LoVo (cell line): ENCODE data around the gene GNAO1.

ENCODE experiments used
- DNase-seq: peaks from one replicate; pipeline ENCODE4 v3.0.0-alpha.2; 2016; ENCODE audit warnings: low spot score

GNAO1 gene

DNA sequence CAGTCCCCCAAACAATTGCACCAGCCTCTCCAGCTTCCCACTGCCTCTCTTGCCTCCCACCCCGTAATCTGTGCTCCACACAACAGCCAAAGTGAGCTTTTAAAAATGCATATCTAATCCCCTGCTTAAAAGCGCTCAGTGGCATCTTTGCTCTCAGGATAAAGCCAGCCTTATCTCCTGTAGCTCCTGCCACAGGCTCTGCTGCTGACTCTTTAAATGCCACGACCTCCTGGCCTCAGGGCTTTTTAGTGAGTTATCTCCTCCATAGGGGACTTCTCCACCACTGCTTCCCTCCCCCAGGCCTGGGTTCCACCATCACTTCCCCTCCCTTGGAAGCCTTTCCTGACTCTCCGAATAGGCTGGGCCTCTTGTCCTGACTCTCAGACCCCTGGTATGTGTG is 98.6 kb downstream of the GNAO1 start:
- DNase-seq = no peak

GRCh38 chr16:56294014-56294413 is 102.7 kb downstream of the GNAO1 start:
- DNase-seq = no peak

DNA sequence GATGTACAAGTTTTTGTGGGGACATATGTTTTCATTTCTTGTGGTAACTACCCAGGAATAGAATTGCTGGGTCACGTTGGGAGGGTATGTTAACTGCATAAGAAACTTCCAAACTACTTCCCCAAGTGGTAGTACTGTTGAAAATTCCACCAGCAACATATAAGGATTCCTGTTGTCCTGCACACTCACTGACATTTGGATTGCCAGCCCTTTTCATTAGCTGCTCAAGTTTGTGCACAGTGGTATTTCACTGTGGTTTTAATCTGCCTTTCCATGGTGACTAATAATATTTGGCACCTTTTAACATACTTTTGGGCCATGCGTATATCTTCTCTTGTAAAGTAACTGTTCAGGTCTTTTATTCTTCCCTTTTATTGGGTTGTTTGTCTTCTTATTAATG is 103.3 kb downstream of the GNAO1 start:
- DNase-seq = no peak

- DNase-seq = no peak
These were observed 103.9 kb downstream of the GNAO1 start for GRCh38 chr16:56295059-56295665.

DNA sequence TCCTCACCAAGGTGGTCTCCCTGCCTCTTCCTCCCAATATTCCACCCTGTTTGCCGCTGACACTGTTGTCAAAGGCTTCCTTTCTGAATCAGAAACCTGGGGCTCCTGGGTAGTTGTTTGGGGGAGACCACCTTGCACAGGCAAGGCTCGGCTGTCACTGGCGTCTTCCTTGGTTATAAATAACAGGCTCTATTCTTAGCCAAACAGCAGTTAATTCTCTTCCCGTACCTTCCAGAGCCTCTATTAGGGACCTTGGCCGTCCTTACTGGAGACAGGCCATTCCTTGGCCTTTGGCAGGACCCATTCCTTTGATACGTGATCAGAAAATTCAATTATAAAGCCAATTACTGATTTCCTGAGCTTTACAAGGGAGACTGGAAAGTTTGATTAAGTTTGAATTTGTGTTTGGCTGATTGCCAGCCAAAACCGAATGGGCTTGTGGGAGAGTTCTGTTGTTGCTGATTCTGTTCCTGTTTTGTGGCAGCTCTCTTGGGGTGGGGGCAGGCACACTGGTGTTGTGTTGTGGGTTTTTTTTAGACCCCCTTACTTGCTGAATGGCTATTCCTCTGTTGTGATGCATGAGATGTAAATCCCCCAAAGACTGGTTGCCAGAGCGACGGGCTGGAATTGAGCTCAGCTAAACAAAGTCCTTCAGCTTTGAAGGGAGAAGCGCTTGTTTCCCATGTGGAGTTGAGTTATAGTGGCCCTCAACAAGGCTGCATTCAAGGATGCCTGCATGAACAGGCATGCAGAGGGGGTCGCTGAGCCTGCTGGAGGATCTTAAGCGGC is 104.6 kb downstream of the GNAO1 start:
- no peak for DNase-seq

GRCh38 chr16:56297684-56298083 is 106.4 kb downstream of the GNAO1 start:
- no peak for DNase-seq

DNA sequence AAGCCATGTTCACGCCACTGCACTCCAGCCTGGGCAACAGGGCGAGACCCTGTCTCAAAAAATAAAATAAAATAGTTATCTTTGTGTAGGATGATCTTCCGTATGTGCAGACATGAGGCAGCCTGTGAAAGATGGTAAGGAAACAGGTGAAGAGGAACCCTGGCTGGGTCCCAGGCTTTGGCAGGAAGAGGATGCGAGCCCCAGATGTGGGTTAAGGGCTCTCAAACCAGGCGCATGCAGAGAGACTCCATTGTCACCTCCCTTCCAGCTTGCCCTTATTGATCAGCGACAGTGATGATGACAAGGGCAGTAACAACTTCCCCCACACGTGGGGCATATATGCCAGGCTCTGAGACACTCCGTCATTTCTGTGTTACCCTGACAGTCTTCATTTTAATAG is 106.8 kb downstream of the GNAO1 start:
- DNase-seq = no peak

GRCh38 chr16:56298948-56299596 is 107.8 kb downstream of the GNAO1 start:
- DNase-seq = no peak

DNA sequence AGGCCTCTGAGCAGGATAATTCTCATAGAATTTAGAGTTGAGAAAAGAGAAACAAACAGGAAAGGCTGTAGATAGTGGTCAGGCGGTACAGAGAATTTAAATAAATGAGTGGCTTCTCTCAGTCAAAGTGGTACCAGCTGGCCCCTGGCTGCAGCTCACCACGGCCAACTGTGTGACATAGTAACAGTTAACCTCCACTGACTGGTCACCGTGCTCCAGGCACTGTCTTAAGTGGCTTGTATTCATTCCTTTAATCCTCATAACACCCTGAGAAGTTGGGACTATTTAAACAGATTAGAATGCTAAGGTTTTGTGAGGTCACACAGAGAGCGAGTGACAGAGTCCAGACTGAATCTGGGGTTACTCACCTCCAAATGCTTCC is 108.9 kb downstream of the GNAO1 start:
- DNase-seq = no peak

DNA sequence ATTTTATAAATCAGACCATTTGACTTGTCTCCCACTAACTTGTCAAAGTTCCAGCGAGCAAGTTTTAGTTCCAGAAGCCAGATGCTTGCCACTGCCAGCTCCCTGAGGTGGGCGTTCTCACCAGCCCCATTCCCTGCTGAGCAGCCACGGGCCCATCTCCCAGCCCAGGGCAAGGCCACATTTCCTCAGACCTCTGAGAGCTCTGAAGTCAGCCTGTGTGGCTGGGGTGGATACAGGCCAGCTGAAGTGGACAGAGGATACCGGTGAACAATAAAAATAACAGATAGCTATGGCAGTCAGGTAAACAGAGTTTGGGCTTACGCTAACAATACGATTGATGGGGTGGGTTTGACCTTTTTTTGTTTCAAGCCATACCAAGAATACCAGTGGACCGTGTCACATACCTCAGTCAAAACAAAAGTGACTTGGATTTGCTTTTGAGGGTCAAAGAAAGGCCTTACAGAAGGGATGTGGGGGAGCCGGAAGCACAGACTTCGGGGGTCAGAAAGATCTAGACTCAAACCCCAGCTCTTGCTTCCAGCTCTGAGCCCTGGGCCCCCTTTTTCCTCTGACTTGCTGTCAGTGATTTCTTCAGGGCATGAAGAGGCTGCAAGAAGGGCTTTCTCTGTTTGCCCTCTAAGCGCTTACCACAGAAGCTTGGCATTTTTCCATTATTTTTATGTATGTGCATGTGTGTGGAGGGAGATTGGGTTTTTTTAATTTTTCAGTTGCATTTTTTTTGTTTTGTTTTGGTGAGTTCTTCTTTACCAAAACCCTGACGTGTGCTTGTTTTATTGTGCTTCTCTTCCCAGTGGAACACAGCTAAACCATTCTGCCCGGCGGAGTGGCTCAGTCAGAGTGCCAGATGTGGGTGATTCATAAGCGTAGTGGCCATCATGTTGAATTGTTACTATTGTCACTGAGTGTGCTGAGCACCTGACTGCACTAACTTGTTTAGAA is 109.9 kb downstream of the GNAO1 start:
- DNase-seq = no peak

DNA sequence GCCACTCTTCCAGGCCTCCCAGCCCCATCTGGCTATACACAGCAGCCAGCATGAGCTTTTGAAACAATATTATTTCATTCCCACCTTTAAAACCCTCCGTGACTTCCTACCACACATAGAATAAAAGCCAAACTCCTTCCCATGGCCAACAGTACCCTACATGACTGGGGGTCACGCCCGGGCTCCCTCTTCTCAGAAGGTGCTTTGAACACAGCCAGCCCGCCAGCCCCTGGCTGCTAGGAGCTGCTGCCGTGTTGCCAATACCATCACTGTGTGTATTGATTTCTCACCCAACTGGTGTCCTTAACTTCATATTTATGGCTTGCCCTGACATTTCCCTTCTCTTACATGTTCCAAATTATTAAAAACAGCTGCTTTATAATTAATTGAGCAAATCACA is 111.2 kb downstream of the GNAO1 start:
- no peak for DNase-seq

DNA sequence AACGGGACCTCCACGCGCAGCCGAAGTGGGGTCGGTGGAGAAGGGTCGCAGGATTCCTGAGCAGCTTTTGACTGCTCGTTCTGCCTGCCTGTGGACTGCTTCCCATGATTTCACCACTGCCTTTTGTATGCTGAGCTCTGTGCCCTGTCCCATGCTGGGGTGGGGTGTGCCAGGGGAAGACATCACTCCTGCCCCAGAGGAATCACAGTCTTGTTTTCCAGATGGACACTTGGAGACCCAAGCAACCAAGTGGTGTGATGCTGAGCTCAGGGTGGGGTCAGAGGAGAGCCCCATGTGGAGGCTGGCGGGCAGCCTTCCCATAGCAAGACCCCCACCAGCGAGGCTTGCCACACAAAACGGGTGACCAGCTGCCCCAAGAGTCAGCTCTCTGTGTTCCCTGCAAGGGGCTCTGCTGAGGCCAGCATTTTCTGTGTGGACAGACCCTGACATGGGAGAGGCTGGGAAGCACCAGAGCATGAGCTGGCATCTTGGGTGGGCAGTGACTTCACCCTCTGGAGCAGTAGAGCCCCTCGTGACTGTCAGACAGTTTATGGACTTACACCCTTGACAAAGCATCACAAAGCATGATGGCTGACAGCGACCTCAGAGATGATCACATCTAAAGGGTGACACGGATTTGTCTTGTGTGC is 111.9 kb downstream of the GNAO1 start:
- no peak for DNase-seq

GRCh38 chr16:56303880-56304279 is 112.6 kb downstream of the GNAO1 start:
- DNase-seq = no peak

- no peak for DNase-seq
These were observed 114.8 kb downstream of the GNAO1 start for GRCh38 chr16:56305956-56306565.

GRCh38 chr16:56306690-56307533 is 115.6 kb downstream of the GNAO1 start:
- DNase-seq = no peak

DNA sequence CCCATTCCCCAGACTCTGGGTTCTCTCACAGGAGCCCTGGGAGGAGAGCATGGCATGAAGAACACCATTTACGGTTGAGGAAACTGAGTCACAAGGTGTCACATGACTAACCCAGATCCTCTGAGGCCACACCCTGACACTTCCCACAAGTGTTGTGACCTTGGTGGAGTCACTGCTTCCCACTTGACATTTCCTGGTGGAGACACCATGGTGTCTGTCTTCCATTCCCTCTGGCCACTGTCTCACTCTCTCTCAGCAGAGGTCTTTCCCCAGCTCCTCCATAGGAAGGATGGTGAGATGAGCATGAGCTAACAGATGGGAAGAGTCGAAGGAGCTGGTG is 116.2 kb downstream of the GNAO1 start:
- DNase-seq = no peak

DNA sequence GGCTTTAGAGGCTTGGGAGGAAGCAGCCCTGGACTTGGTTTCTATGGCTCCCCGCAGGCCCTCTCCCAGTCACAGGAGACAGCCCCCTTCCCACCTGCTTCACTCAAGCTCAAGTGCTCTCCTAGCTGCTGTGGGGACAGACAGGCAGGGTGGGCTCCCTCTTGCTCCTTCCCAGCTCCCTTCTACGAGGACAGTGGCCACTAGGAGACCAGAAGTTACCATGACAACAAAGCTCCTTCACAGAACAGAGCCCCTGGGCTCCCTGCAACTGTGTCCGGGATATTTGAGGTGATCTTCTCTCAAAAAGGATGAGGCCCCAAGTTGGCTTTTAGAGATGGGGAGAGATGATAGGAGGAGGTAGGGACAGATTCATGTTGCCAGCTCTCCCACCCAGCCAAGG is 117.7 kb downstream of the GNAO1 start:
- no peak for DNase-seq

- DNase-seq = no peak
These were observed 119.4 kb downstream of the GNAO1 start for GRCh38 chr16:56310690-56311089.

GRCh38 chr16:56311208-56312027 is 120.1 kb downstream of the GNAO1 start:
- DNase-seq = no peak

DNA sequence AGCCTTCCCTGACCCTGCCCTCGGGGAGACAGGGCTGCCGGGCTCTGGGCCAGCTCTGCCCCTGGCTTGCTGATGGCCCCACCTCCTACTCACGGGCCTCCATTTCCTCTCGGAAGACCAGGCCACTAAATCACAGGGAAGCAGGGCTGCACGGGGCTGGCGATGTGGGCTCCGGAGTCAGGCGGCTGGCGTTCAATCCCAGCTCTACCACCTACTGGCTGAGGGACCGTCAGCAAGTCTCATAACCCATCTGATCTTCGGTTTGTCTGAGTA is 120.7 kb downstream of the GNAO1 start:
- no peak for DNase-seq
